Measurements from ENCODE around the gene MKKS. TPM values are rescaled to one million over a fixed set of nuclear protein-coding genes. Genes with fewer than 3 reads are reported as not detected.
A peak's percentile ranks its signal among the peaks of the same experiment; 100 is the strongest.

The MKKS gene
- total and polyA plus RNA-seq, 10 of the 15 experiments (the other 5 are each of a cell fraction or from before 2014, with no cell fraction given), result 4.3 to 17.9 (median 7.7) TPM

DNA sequence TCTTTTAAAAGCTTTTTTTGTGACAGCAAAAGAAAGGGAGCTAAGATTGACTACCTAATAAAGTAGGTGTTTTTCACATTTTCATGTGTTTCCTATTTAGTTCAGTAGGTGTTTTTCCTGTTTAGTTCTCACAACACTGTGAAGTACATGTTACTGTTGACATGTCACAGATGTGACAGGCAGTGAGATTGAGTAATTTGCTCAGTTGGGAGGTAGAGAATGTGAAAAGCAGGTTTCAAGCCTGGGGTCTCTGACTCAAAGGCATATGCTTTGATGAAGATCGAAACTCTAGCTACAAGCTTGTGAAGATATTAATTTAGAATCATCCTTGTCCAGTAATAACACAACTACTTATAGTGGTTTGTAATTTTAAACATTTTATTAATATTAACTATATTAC lies 44.2 kb upstream of the MKKS start (continued):
- TF ChIP-seq SKIL (IDR thresholded peaks at IDR 0.05; ENCODE audit: low read depth, poor library complexity, severe bottlenecking) (peak; percentile 73), ZBED1 (IDR thresholded peaks at IDR 0.05; ENCODE audit: borderline replicate concordance) (peak; percentile 61; the same call in 1 of the 2 replicates), POU2F2 (IDR thresholded peaks at IDR 0.05; ENCODE audit: borderline replicate concordance, low read depth, low read length) (no peak), FOXK2 (IDR thresholded peaks at IDR 0.05) (peak; percentile 65), MEF2B (IDR thresholded peaks at IDR 0.05; ENCODE audit: partially characterized antibody, poor library complexity, severe bottlenecking) (peak; percentile 43), EP300 (IDR thresholded peaks at IDR 0.05; ENCODE audit: borderline replicate concordance in 1 of 2, control insufficient read depth in 1 of 2, low read depth in 2 of 2, low read length in 2 of 2) (peak in 1 of 2 experiments; percentile 60; a peak in 3 of 4 replicates), BCL11A (IDR thresholded peaks at IDR 0.05; ENCODE audit: low read depth, low read length) (0 out of 2 replicates have a peak, but pooled peaks have one; percentile 39), RUNX3 (IDR thresholded peaks at IDR 0.05; ENCODE audit: low read length) (peak; percentile 58), MTA2 (IDR thresholded peaks at IDR 0.05; ENCODE audit: low read depth) (no peak; the same call in none of the 2 replicates), TARDBP (IDR thresholded peaks at IDR 0.05; ENCODE audit: borderline replicate concordance) (no peak), STAT3 (IDR thresholded peaks at IDR 0.05; ENCODE audit: low read depth, low read length) (no peak), CREM (IDR thresholded peaks at IDR 0.05; ENCODE audit: low read depth) (0 out of 2 replicates have a peak, but pooled peaks have one; percentile 34), IRF4 (IDR thresholded peaks at IDR 0.05; ENCODE audit: low read depth, low read length) (peak; percentile 27; the same call in 1 of the 2 replicates), BCLAF1 (IDR thresholded peaks at IDR 0.05) (no peak), ATF3 (IDR thresholded peaks at IDR 0.05; ENCODE audit: borderline replicate concordance, extremely low read depth, low read depth, low read length) (no peak), NKRF (conservative IDR thresholded peaks at IDR 0.05) (no peak), BHLHE40 (IDR thresholded peaks at IDR 0.05; ENCODE audit: borderline replicate concordance in 1 of 2, low read depth in 2 of 2, low read length in 1 of 2) (0 out of 4 replicates have a peak, but pooled peaks of 1 of the 2 experiments have one; percentile 9), TCF12 (IDR thresholded peaks at IDR 0.05; ENCODE audit: low read depth, low read length) (peak; percentile 78; the same call in 1 of the 2 replicates), JUNB (IDR thresholded peaks at IDR 0.05) (peak; percentile 90), NFIC (IDR thresholded peaks at IDR 0.05; ENCODE audit: low read depth, low read length) (peak; percentile 88), RELA (IDR thresholded peaks at IDR 0.05; ENCODE audit: borderline replicate concordance, partially characterized antibody) (no peak), ATF2 (IDR thresholded peaks at IDR 0.05; ENCODE audit: low read length) (peak; percentile 88)

All from GM12878 (cell line).